HepG2 (cell line): ENCODE measurements around the gene ZNF839. TPM values are rescaled to one million over a fixed set of nuclear protein-coding genes. Genes with fewer than 3 reads are reported as not detected.

Experiments used
- ARID3A ChIP-seq: IDR thresholded peaks from 2 replicates; pipeline ENCODE4 v1.6.1; 2012; ENCODE audit warnings: low read depth, low read length, improper control_type of control experiment
- BATF2 ChIP-seq: sonication (generic); formaldehyde crosslinking; IDR thresholded peaks from 2 replicates; pipeline ENCODE4 v1.8.0; 2022; ENCODE audit warnings: mild to moderate bottlenecking, missing genetic modification reagents, moderate library complexity
- FLYWCH1 ChIP-seq: sonication (generic); formaldehyde crosslinking; IDR thresholded peaks from 2 replicates; pipeline ENCODE4 v1.8.1; 2023; ENCODE audit warnings: mild to moderate bottlenecking, missing genetic modification reagents
- FOXA3 ChIP-seq: IDR thresholded peaks from 2 replicates; pipeline ENCODE4 v1.6.1; 2016; ENCODE audit warnings: missing genetic modification reagents, missing compliant biosample characterization
- HCFC1 ChIP-seq: fragments of 150-350 bp; IDR thresholded peaks from 2 replicates; pipeline ENCODE4 v1.6.1; 2014; ENCODE audit warnings: low read depth, low read length
- MBNL3 ChIP-seq: fragments of 250-450 bp; sonication (Bioruptor Pico); conservative IDR thresholded peaks from 2 replicates; pipeline ENCODE4 v1.8.0; 2022; ENCODE audit warnings: mild to moderate bottlenecking, inconsistent platforms
- PHF21A ChIP-seq: sonication (generic); formaldehyde crosslinking; IDR thresholded peaks from 2 replicates; pipeline ENCODE4 v1.5.0; 2020; ENCODE audit warnings: mild to moderate bottlenecking, missing genetic modification reagents
- RAD51 ChIP-seq: fragments of 450-650 bp; IDR thresholded peaks from 2 replicates; pipeline ENCODE4 v1.6.1; 2016; ENCODE audit warnings: borderline replicate concordance
- REST ChIP-seq, 2 experiments: IDR thresholded peaks; 2 replicates each; pipeline ENCODE4 v1.6.1; 2011 to 2012; ENCODE audit warnings: low read length in 2 of 2, borderline replicate concordance in 1 of 2, low read depth in 1 of 2, mild to moderate bottlenecking in 1 of 2, moderate library complexity in 1 of 2
- SCMH1 ChIP-seq: sonication (generic); formaldehyde crosslinking; IDR thresholded peaks from 2 replicates; pipeline ENCODE4 v1.9.0; 2021; ENCODE audit warnings: missing genetic modification reagents, mild to moderate bottlenecking, borderline replicate concordance
- STAT6 ChIP-seq: sonication (generic); formaldehyde crosslinking; IDR thresholded peaks from 2 replicates; pipeline ENCODE4 v1.4.0; 2020; ENCODE audit warnings: missing genetic modification reagents, mild to moderate bottlenecking, borderline replicate concordance
- TCF7L2 ChIP-seq: IDR thresholded peaks from 2 replicates; pipeline ENCODE4 v1.6.1; 2011; ENCODE audit warnings: mild to moderate bottlenecking, low read depth, low read length, moderate library complexity
- ZMYM3 ChIP-seq: sonication (generic); formaldehyde crosslinking; IDR thresholded peaks from 2 replicates; pipeline ENCODE4 v1.5.1; 2020; ENCODE audit warnings: mild to moderate bottlenecking, missing genetic modification reagents
- ZNF180 ChIP-seq: sonication (generic); formaldehyde crosslinking; IDR thresholded peaks from 2 replicates; pipeline ENCODE4 v1.4.0; 2020; ENCODE audit warnings: low read depth, missing genetic modification reagents, borderline replicate concordance
- ZNF430 ChIP-seq: sonication (generic); formaldehyde crosslinking; IDR thresholded peaks from 2 replicates; pipeline ENCODE4 v1.9.0; 2021; ENCODE audit warnings: mild to moderate bottlenecking, missing genetic modification reagents
- ZNF546 ChIP-seq: sonication (generic); formaldehyde crosslinking; conservative IDR thresholded peaks from 2 replicates; pipeline ENCODE4 v1.8.1; 2023; ENCODE audit warnings: mild to moderate bottlenecking, missing genetic modification reagents
- ZNF577 ChIP-seq: sonication (generic); formaldehyde crosslinking; IDR thresholded peaks from 2 replicates; pipeline ENCODE4 v1.4.0; 2020; ENCODE audit warnings: mild to moderate bottlenecking, low read depth, missing genetic modification reagents, borderline replicate concordance
- ZNF614 ChIP-seq: IDR thresholded peaks from 2 replicates; pipeline ENCODE4 v1.6.1; 2018; ENCODE audit warnings: missing biosample characterization, missing genetic modification reagents, inconsistent platforms, borderline replicate concordance
- ZNF816 ChIP-seq: sonication (generic); formaldehyde crosslinking; IDR thresholded peaks from 2 replicates; pipeline ENCODE4 v1.8.0; 2022; ENCODE audit warnings: missing genetic modification reagents, mild to moderate bottlenecking, borderline replicate concordance
- ZSCAN12 ChIP-seq: sonication (generic); formaldehyde crosslinking; IDR thresholded peaks from 2 replicates; pipeline ENCODE4 v1.9.0; 2021; ENCODE audit warnings: mild to moderate bottlenecking, missing genetic modification reagents
- ZSCAN9 ChIP-seq: IDR thresholded peaks from 2 replicates; pipeline ENCODE4 v1.6.1; 2016; ENCODE audit warnings: borderline replicate concordance
- polyA plus RNA-seq, 8 experiments: library from polyadenylated mRNA; depleted of rRNA in 3 of 8; stranded (reverse) in 7 of 8; unstranded in 1 of 8; fragments of >200 nt; fragmentation: Illumina TruSeq in 4 of 8; extraction: Trizol in 4 of 8; gene quantifications; 2 replicates each; pipeline versions ENCODE4 v1.2.1 to v1.2.3, GENCODE V29; 2011 to 2016; ENCODE audit warnings: low read depth in 4 of 8, missing spikeins in 1 of 8, mixed read lengths in 1 of 8; ENCODE audit not compliant: insufficient read depth in 1 of 8
- total RNA-seq, 5 experiments: library from RNA; depleted of rRNA; stranded (reverse); fragments of >200 nt; fragmentation: Illumina TruSeq; extraction: Trizol; gene quantifications; 2 replicates each; pipeline ENCODE4 v1.2.3, GENCODE V29; 2016; ENCODE audit warnings: low read depth in 1 of 5

ZNF839 gene
- total and polyA plus RNA-seq, 2 of the 13 experiments (the other 11 are each of a cell fraction or from before 2014, with no cell fraction given) = 11.1 to 12.8 TPM

- TF ChIP-seq ZNF180 (CRISPR knock-in tag) (no peak; the same call in 1 of the 2 replicates), REST (IDR thresholded peaks at IDR 0.05; ENCODE audit: borderline replicate concordance in 1 of 2, low read depth in 1 of 2, low read length in 2 of 2) (no peak), RAD51 (no peak), BATF2 (CRISPR knock-in tag) (no peak), STAT6 (CRISPR knock-in tag) (no peak; the same call in 1 of the 2 replicates), ZNF614 (CRISPR knock-in tag) (peak; percentile 51; the same call in 1 of the 2 replicates), FOXA3 (CRISPR knock-in tag) (peak; percentile 28; the same call in 1 of the 2 replicates), ZNF816 (CRISPR knock-in tag) (peak; percentile 39; the same call in 1 of the 2 replicates), HCFC1 (peak; percentile 31; the same call in 1 of the 2 replicates), SCMH1 (CRISPR knock-in tag) (no peak), PHF21A (CRISPR knock-in tag) (peak; percentile 91), MBNL3 (CRISPR knock-in tag) (no peak), ZNF577 (CRISPR knock-in tag) (no peak), FLYWCH1 (CRISPR knock-in tag) (no peak), ZNF430 (CRISPR knock-in tag) (peak; percentile 60; the same call in 1 of the 2 replicates), ZNF546 (no peak), ZMYM3 (CRISPR knock-in tag) (peak; percentile 77), TCF7L2 (no peak), ARID3A (no peak), ZSCAN9 (CRISPR knock-in tag) (peak; percentile 80; the same call in 1 of the 2 replicates), ZSCAN12 (CRISPR knock-in tag) (no peak)
Measured at GRCh38 chr14:102316743-102317563, 2.6 kb upstream of the ZNF839 start (continued).
